CD14-positive monocyte (primary cell): ENCODE results near the gene CISH. TPM values are rescaled to one million over a fixed set of nuclear protein-coding genes. Genes with fewer than 3 reads are reported as not detected.
A peak's percentile ranks its signal among the peaks of the same experiment; 100 is the strongest.

Experiments
- DNase-seq, 3 donors: peaks; one replicate each; pipeline ENCODE4 v3.0.0-alpha.2; 2011 to 2022
- H2AFZ ChIP-seq: 2 replicates; pipeline ENCODE4 v1.6.0; 2012; ENCODE audit warnings: mild to moderate bottlenecking, low read depth, low read length, inconsistent platforms; ENCODE audit not compliant: insufficient read depth, poor library complexity, severe bottlenecking
- H3K27ac ChIP-seq, 2 donors: 1 replicate in 1 of 2; 2 replicates in 1 of 2; pipeline ENCODE4 v1.5.1; 2012 to 2013; ENCODE audit warnings: low read length in 2 of 2, control low read depth in 1 of 2, inconsistent platforms in 1 of 2, low read depth in 1 of 2, mild to moderate bottlenecking in 1 of 2
- H3K27me3 ChIP-seq, 2 donors: one replicate each; pipeline versions ENCODE4 v1.6.0 to v1.6.1; 2011 to 2013; ENCODE audit warnings: low read length in 2 of 2; ENCODE audit not compliant: control insufficient read depth in 2 of 2, insufficient read depth in 2 of 2
- H3K36me3 ChIP-seq, 2 donors: replicated peaks in 1 of 2; 1 replicate in 1 of 2; 2 replicates in 1 of 2; pipeline versions ENCODE4 v1.5.1 to v1.6.1; 2012 to 2013; ENCODE audit warnings: low read length in 2 of 2, control low read depth in 1 of 2, inconsistent platforms in 1 of 2, mild to moderate bottlenecking in 1 of 2; ENCODE audit not compliant: insufficient read depth in 2 of 2, control insufficient read depth in 1 of 2
- H3K4me1 ChIP-seq, 2 donors: 1 replicate in 1 of 2; 2 replicates in 1 of 2; pipeline versions ENCODE4 v1.5.1 to v1.6.1; 2012 to 2013; ENCODE audit warnings: low read length in 2 of 2, control low read depth in 1 of 2, inconsistent platforms in 1 of 2, mild to moderate bottlenecking in 1 of 2, moderate library complexity in 1 of 2; ENCODE audit not compliant: insufficient read depth in 2 of 2, control insufficient read depth in 1 of 2
- H3K4me2 ChIP-seq: replicated peaks from 2 replicates; pipeline ENCODE3; 2012; ENCODE audit warnings: low read length, moderate library complexity, mild to moderate bottlenecking; ENCODE audit not compliant: poor library complexity, severe bottlenecking; ENCODE audit errors: extremely low read depth
- H3K4me3 ChIP-seq, 3 experiments: fragments of 200-600 bp in 1 of 3; sonication (generic) in 1 of 3; replicated peaks in 1 of 3; 1 replicate in 2 of 3; 2 replicates in 1 of 3; pipeline ENCODE4 v1.5.1; 2011 to 2013; ENCODE audit warnings: low read length in 3 of 3, mild to moderate bottlenecking in 3 of 3, control low read depth in 2 of 3, low read depth in 2 of 3, inconsistent platforms in 1 of 3, moderate library complexity in 1 of 3
- H3K79me2 ChIP-seq: 2 replicates; pipeline ENCODE4 v1.6.0; 2012; ENCODE audit warnings: mild to moderate bottlenecking, control low read depth, inconsistent platforms, low read length, moderate library complexity; ENCODE audit not compliant: insufficient read depth
- H3K9ac ChIP-seq: 2 replicates; pipeline ENCODE4 v1.6.0; 2017; ENCODE audit warnings: low read length, mild to moderate bottlenecking; ENCODE audit not compliant: insufficient read depth, poor library complexity, severe bottlenecking
- H3K9me3 ChIP-seq, 2 donors: replicated peaks in 1 of 2; 1 replicate in 1 of 2; 2 replicates in 1 of 2; pipeline versions ENCODE4 v1.5.1 to v1.6.1; 2012 to 2013; ENCODE audit warnings: low read length in 2 of 2, control low read depth in 1 of 2; ENCODE audit not compliant: control insufficient read depth in 1 of 2, insufficient read depth in 1 of 2
- H4K20me1 ChIP-seq: 2 replicates; pipeline ENCODE4 v1.6.0; 2012; ENCODE audit warnings: mild to moderate bottlenecking, low read length, control low read depth, moderate library complexity; ENCODE audit not compliant: insufficient read depth
- H3K27ac Mint-ChIP-seq, 7 donors: one replicate each; pipeline ENCODE4 v1.8.0; 2020; ENCODE audit warnings: mild to moderate bottlenecking in 7 of 7, mixed read lengths in 7 of 7, moderate library complexity in 6 of 7, inconsistent platforms in 2 of 7
- H3K27me3 Mint-ChIP-seq, 3 donors: one replicate each; pipeline ENCODE4 v1.8.0; 2021 to 2022; ENCODE audit warnings: low read depth in 3 of 3, mild to moderate bottlenecking in 3 of 3, mixed read lengths in 3 of 3, moderate library complexity in 3 of 3, inconsistent platforms in 1 of 3
- H3K36me3 Mint-ChIP-seq, 2 donors: one replicate each; pipeline ENCODE4 v1.8.0; 2020; ENCODE audit warnings: mixed read lengths in 2 of 2, inconsistent platforms in 1 of 2, mild to moderate bottlenecking in 1 of 2
- H3K4me1 Mint-ChIP-seq: one replicate; pipeline ENCODE4 v1.8.0; 2020; ENCODE audit warnings: mild to moderate bottlenecking, mixed read lengths
- H3K4me3 Mint-ChIP-seq, 2 donors: one replicate each; pipeline ENCODE4 v1.8.0; 2020; ENCODE audit warnings: mild to moderate bottlenecking in 2 of 2, mixed read lengths in 2 of 2, moderate library complexity in 1 of 2
- H3K9me3 Mint-ChIP-seq, 7 donors: one replicate each; pipeline ENCODE4 v1.8.0; 2020 to 2022; ENCODE audit warnings: mixed read lengths in 7 of 7, mild to moderate bottlenecking in 6 of 7, moderate library complexity in 6 of 7, inconsistent platforms in 2 of 7
- CTCF ChIP-seq: fragments of 200-600 bp; IDR thresholded peaks from one replicate; pipeline ENCODE4 v1.8.0; 2022; ENCODE audit warnings: antibody characterized with exemption, mild to moderate bottlenecking
- WGBS: methylation state at CpG from one replicate; pipeline ENCODE4 v1.1.5; 2013; ENCODE audit warnings: missing lambda C conversion rate; ENCODE audit not compliant: insufficient coverage; 5-methylcytosine and 5-hydroxymethylcytosine counted together
- intact Hi-C, 2 donors: fragments of 100-400 bp; cut with micrococcal nuclease; formaldehyde crosslinking; loops; one replicate each; pipeline versions ENCODE4 v1.15.0 to v1.15.1; 2023
- polyA plus RNA-seq, 3 donors: library from polyadenylated mRNA; depleted of rRNA in 1 of 3; unstranded in 2 of 3; stranded (reverse) in 1 of 3; fragments of 300-500 nt in 2 of 3; fragments of >200 nt in 1 of 3; fragmentation: Illumina TruSeq in 2 of 3; gene quantifications; 1 replicate in 2 of 3; 2 replicates in 1 of 3; pipeline ENCODE4 v1.2.3, GENCODE V29; 2012 to 2021

CISH gene
- polyA plus RNA-seq, 3 donors = 2.9 to 20.1 (median 6.2) TPM

GRCh38 chr3:50632450-50632849 is 20.9 kb upstream of the CISH start:
- 4% methylated on average over 5 of the region's 5 CpGs for WGBS
- H3K36me3 Mint-ChIP-seq = peaks cover 43 to 57% of the 10 kb centered on the region in 2 donors
- peaks cover 98% of the 10 kb centered on the region for H3K79me2 ChIP-seq
- H3K9me3 ChIP-seq = no peaks in the 10 kb centered on the region
- peak overlapping the region; percentile 66 for H3K4me2 ChIP-seq
- H3K4me3 Mint-ChIP-seq = peak overlapping the region; percentile 57 to 72
- H3K36me3 ChIP-seq = peaks cover 16 to 61% of the 10 kb centered on the region in 2 donors
- H3K9ac ChIP-seq = peak overlapping the region; percentile 43
- H4K20me1 ChIP-seq = peaks cover 100% of the 10 kb centered on the region
- H3K27ac ChIP-seq = peak overlapping the region; percentile 70 to 94
- H3K4me1 ChIP-seq = peaks cover 67 to 80% of the 10 kb centered on the region in 2 donors
- peaks cover 0 to 4% (median 0%) of the 10 kb centered on the region in 7 donors for H3K9me3 Mint-ChIP-seq
- H2AFZ ChIP-seq = no peak overlapping the region
- H3K27ac Mint-ChIP-seq = peak overlapping the region; percentile 88 to 99 (median 94)
- intact Hi-C loops = loop anchor here in 1 of 2 donors (2.0 kb wide), 1 partner anchor 16 kb away; the partner anchor contains the start of gene MAPKAPK3
- peak overlapping the region in 1 of 3 experiments; percentile 48 for H3K4me3 ChIP-seq
- no peaks in the 10 kb centered on the region for H3K27me3 ChIP-seq
- H3K4me1 Mint-ChIP-seq = peaks cover 82% of the 10 kb centered on the region
- peak; percentile 32 for TF ChIP-seq CTCF
- no peaks in the 10 kb centered on the region for H3K27me3 Mint-ChIP-seq
- DNase-seq = peak; percentile 57 to 66 (median 62)

- intact Hi-C loops = no loop called here
- Histone ChIP-seq H3K9me3 (no peaks in the 10 kb centered on the region), H3K4me2 (no peak overlapping the region), H3K9ac (no peak overlapping the region), H3K79me2 (peaks cover 98% of the 10 kb centered on the region), H3K27me3 (no peaks in the 10 kb centered on the region), H4K20me1 (peaks cover 99% of the 10 kb centered on the region), H3K27ac (peak overlapping the region; percentile 86 to 94), H3K36me3 (peaks cover 20 to 64% of the 10 kb centered on the region in 2 donors), H2AFZ (no peak overlapping the region), H3K4me3 (no peak overlapping the region), H3K4me1 (peaks cover 83 to 91% of the 10 kb centered on the region in 2 donors)
- Mint-ChIP-seq H3K9me3 (peaks cover 0 to 2% (median 0%) of the 10 kb centered on the region in 7 donors), H3K27ac (peak overlapping the region; percentile 88 to 99 (median 94)), H3K4me3 (peak overlapping the region in 1 of 2 donors; percentile 30), H3K36me3 (peaks cover 43 to 64% of the 10 kb centered on the region in 2 donors), H3K27me3 (no peaks in the 10 kb centered on the region), H3K4me1 (peaks cover 83% of the 10 kb centered on the region)
- DNase-seq = no peak
- WGBS = 0% methylated on average over 1 of the region's 7 CpGs
- TF ChIP-seq CTCF = no peak
These were observed 19.3 kb upstream of the CISH start for GRCh38 chr3:50630877-50631276.
